WTC11 (cell line): Measurements from ENCODE around the gene APOA4. TPM values are rescaled to one million over a fixed set of nuclear protein-coding genes. Genes with fewer than 3 reads are reported as not detected.
A peak's percentile ranks its signal among the peaks of the same experiment; 100 is the strongest.

Experiments
- ATAC-seq: fragments of 200-7000 bp; cut with Tn5 transposase; 2 replicates; pipeline ENCODE4 v1.10.0; 2021; ENCODE audit warnings: mild to moderate bottlenecking, moderate library complexity
- CTCF ChIA-PET: fragments of 300-600 bp; sonication (Branson Sonifier 250); formaldehyde crosslinking; loops from one replicate; lab custom pipeline; 2021; ENCODE audit warnings: antibody characterized with exemption; lab: Charles Lee
- POLR2A ChIA-PET: fragments of 350-600 bp; sonication (Branson Sonifier 250); formaldehyde crosslinking; loops from one replicate; lab custom pipeline; 2021; ENCODE audit warnings: antibody characterized with exemption; lab: Charles Lee
- DNase-seq: peaks from one replicate; pipeline ENCODE4 v3.0.0; 2021; ENCODE audit warnings: low spot score
- H3K27ac Mint-ChIP-seq: 2 replicates; pipeline ENCODE4 v1.8.0; 2021; ENCODE audit warnings: mixed read lengths
- H3K27me3 Mint-ChIP-seq: 2 replicates; pipeline ENCODE4 v1.8.0; 2021; ENCODE audit warnings: low read depth, mild to moderate bottlenecking, moderate library complexity, mixed read lengths
- H3K36me3 Mint-ChIP-seq: 2 replicates; pipeline ENCODE4 v1.8.0; 2021; ENCODE audit warnings: mixed read lengths
- H3K4me1 Mint-ChIP-seq: 2 replicates; pipeline ENCODE4 v1.8.0; 2022; ENCODE audit warnings: mixed read lengths
- H3K4me3 Mint-ChIP-seq: 2 replicates; pipeline ENCODE4 v1.8.0; 2021; ENCODE audit warnings: mild to moderate bottlenecking, moderate library complexity, mixed read lengths
- H3K9me3 Mint-ChIP-seq: 2 replicates; pipeline ENCODE4 v1.8.0; 2021; ENCODE audit warnings: mixed read lengths
- ATF3 ChIP-seq: sonication (generic); formaldehyde crosslinking; conservative IDR thresholded peaks from 2 replicates; pipeline ENCODE4 v1.8.1; 2022; ENCODE audit warnings: mild to moderate bottlenecking, missing genetic modification reagents
- ATF6 ChIP-seq: sonication (generic); formaldehyde crosslinking; IDR thresholded peaks from 2 replicates; pipeline ENCODE4 v1.8.1; 2023; ENCODE audit warnings: mild to moderate bottlenecking, missing genetic modification reagents
- CREM ChIP-seq: sonication (generic); formaldehyde crosslinking; IDR thresholded peaks from 2 replicates; pipeline ENCODE4 v1.8.1; 2022; ENCODE audit warnings: mild to moderate bottlenecking, missing genetic modification reagents, moderate library complexity
- CTCF ChIP-seq: fragments of 200-600 bp; IDR thresholded peaks from 2 replicates; pipeline ENCODE4 v1.8.0; 2022; ENCODE audit warnings: antibody characterized with exemption
- HMGXB4 ChIP-seq: sonication (generic); formaldehyde crosslinking; IDR thresholded peaks from 2 replicates; pipeline ENCODE4 v1.8.1; 2023; ENCODE audit warnings: mild to moderate bottlenecking, moderate library complexity, missing genetic modification reagents
- MLX ChIP-seq: sonication (generic); formaldehyde crosslinking; IDR thresholded peaks from 2 replicates; pipeline ENCODE4 v1.8.1; 2023; ENCODE audit warnings: mild to moderate bottlenecking, missing genetic modification reagents, moderate library complexity
- OVOL2 ChIP-seq: fragments of 250-450 bp; sonication (Bioruptor Pico); IDR thresholded peaks from 2 replicates; pipeline ENCODE4 v1.9.0; 2021; ENCODE audit warnings: mild to moderate bottlenecking, borderline replicate concordance
- TEAD4 ChIP-seq: sonication (generic); formaldehyde crosslinking; IDR thresholded peaks from 2 replicates; pipeline ENCODE4 v1.8.0; 2022; ENCODE audit warnings: mild to moderate bottlenecking, missing genetic modification reagents
- ZNF281 ChIP-seq: sonication (generic); formaldehyde crosslinking; IDR thresholded peaks from 2 replicates; pipeline ENCODE4 v1.8.0; 2023; ENCODE audit warnings: mild to moderate bottlenecking, missing genetic modification reagents
- ZNF425 ChIP-seq: fragments of 250-450 bp; sonication (Bioruptor Pico); conservative IDR thresholded peaks from 2 replicates; pipeline ENCODE4 v1.9.0; 2021; ENCODE audit warnings: mild to moderate bottlenecking
- ZSCAN18 ChIP-seq: fragments of 250-450 bp; sonication (Bioruptor Pico); IDR thresholded peaks from 2 replicates; pipeline ENCODE4 v2.1.2; 2022; ENCODE audit warnings: mild to moderate bottlenecking, moderate library complexity
- total RNA-seq: library from RNA; stranded (reverse); gene quantifications from 3 replicates; pipeline ENCODE4 v1.2.3, GENCODE V29; 2021

APOA4 gene
- total RNA-seq, 1 experiment from 2014 or later = not detected

GRCh38 chr11:116791813-116792143 is 31.3 kb downstream of the APOA4 start, which contains the start of gene APOA5:
TSS of gene APOA5 (minus strand) at chr11:116791879. CDS start at chr11:116791860, 19 bp downstream.
- ChIA-PET CTCF (interaction anchor here (0.6 to 8.7 kb wide), 56 partner anchors 8 to 440 kb away, joined by 3 to 358 read pairs (median 5); partner anchors contain the start of genes APOA1, APOA4, APOC3 and BUD13), POLR2A (interaction anchor here (0.6 to 1.2 kb wide), 2 partner anchors 44 to 306 kb away, joined by 3 to 8 read pairs; partner anchors contain the start of gene SIK3)
- Mint-ChIP-seq H3K27me3 (peaks cover 26% of the 10 kb centered on the region), H3K36me3 (peaks cover 5% of the 10 kb centered on the region; the same call in 1 of the 2 replicates), H3K4me3 (peak within 1 kb of the TSS; percentile 40), H3K4me1 (peaks cover 22% of the 10 kb centered on the region), H3K9me3 (no peaks in the 10 kb centered on the region), H3K27ac (no peak within 1 kb of the TSS)
- DNase-seq (no peak), ATAC-seq (no peak)
- TF ChIP-seq HMGXB4 (CRISPR knock-in tag) (no peak), ZNF425 (CRISPR knock-in tag) (no peak), ZSCAN18 (CRISPR knock-in tag) (no peak), TEAD4 (no peak)

GRCh38 chr11:116791002-116791812 is 31.9 kb downstream of the APOA4 start:
- ATAC-seq = peak; percentile 89
- Mint-ChIP-seq H3K36me3 (peaks cover 10% of the 10 kb centered on the region; the same call in 1 of the 2 replicates), H3K27ac (no peak overlapping the region), H3K27me3 (peaks cover 26% of the 10 kb centered on the region), H3K4me3 (peak overlapping the region; percentile 40), H3K9me3 (no peaks in the 10 kb centered on the region), H3K4me1 (peaks cover 24% of the 10 kb centered on the region)
- ChIA-PET POLR2A (interaction anchor here (0.5 to 1.2 kb wide), 4 partner anchors 35 to 529 kb away, joined by 3 to 8 read pairs (median 4); partner anchors contain the start of gene SIK3), CTCF (interaction anchor here (0.6 to 8.7 kb wide), 59 partner anchors 9 to 440 kb away, joined by 3 to 358 read pairs (median 5); partner anchors contain the start of genes APOA1, APOA4, APOC3 and BUD13)
- peak; percentile 95 for DNase-seq
- TF ChIP-seq ATF3 (CRISPR knock-in tag) (no peak), ZNF281 (CRISPR knock-in tag) (no peak), MLX (CRISPR knock-in tag) (no peak), CREM (CRISPR knock-in tag) (no peak), ATF6 (no peak), OVOL2 (no peak), CTCF (peak; percentile 94), HMGXB4 (CRISPR knock-in tag) (0 out of 2 replicates have a peak, but pooled peaks have one; percentile 53)
